HS-27A (cell line): ENCODE measurements around the gene RASSF10.
"Not testable (repeated sequence)": the region's sequence is repeated elsewhere in the genome, so short reads cannot be mapped to it uniquely, and the experiment has no call there.

Source experiments
- DNase-seq: peaks from one replicate; pipeline ENCODE4 v3.0.0-alpha.2; 2012; ENCODE audit warnings: low read depth, missing footprints

Gene RASSF10

GRCh38 chr11:13026722-13027121 lies 17.6 kb downstream of the RASSF10 start:
- DNase-seq, result no peak

- DNase-seq, result no peak
These were observed 19.2 kb downstream of the RASSF10 start for GRCh38 chr11:13028322-13028721.

- no peak for DNase-seq
These were observed 20.8 kb downstream of the RASSF10 start for GRCh38 chr11:13029872-13030271.

GRCh38 chr11:13030857-13031256 lies 21.7 kb downstream of the RASSF10 start:
- DNase-seq, result no peak

GRCh38 chr11:13031349-13031748 lies 22.2 kb downstream of the RASSF10 start:
- DNase-seq, result no peak

- no peak for DNase-seq
These were observed 24.8 kb downstream of the RASSF10 start for GRCh38 chr11:13033760-13034533.

GRCh38 chr11:13035711-13036110 lies 26.6 kb downstream of the RASSF10 start:
- DNase-seq, result no peak

GRCh38 chr11:13036235-13036634 lies 27.1 kb downstream of the RASSF10 start:
- no peak for DNase-seq

- no peak for DNase-seq
These were observed 29.2 kb downstream of the RASSF10 start for GRCh38 chr11:13038366-13038765.

GRCh38 chr11:13039126-13039525 lies 30.0 kb downstream of the RASSF10 start:
- no peak for DNase-seq

- no peak for DNase-seq
These were observed 31.9 kb downstream of the RASSF10 start for GRCh38 chr11:13040969-13041561.

GRCh38 chr11:13042873-13043342 lies 33.8 kb downstream of the RASSF10 start:
- DNase-seq, result no peak

- no peak for DNase-seq
These were observed 35.0 kb downstream of the RASSF10 start for GRCh38 chr11:13043912-13044628.

- DNase-seq, result not testable (repeated sequence)
These were observed 36.0 kb downstream of the RASSF10 start for GRCh38 chr11:13045089-13045488.

GRCh38 chr11:13045734-13046133 lies 36.6 kb downstream of the RASSF10 start:
- no peak for DNase-seq

GRCh38 chr11:13046637-13047570 lies 37.8 kb downstream of the RASSF10 start:
- DNase-seq, result no peak

- DNase-seq, result no peak
These were observed 38.8 kb downstream of the RASSF10 start for GRCh38 chr11:13047884-13048283.

- no peak for DNase-seq
These were observed 42.1 kb downstream of the RASSF10 start for GRCh38 chr11:13051257-13051656.

- DNase-seq, result no peak
These were observed 43.0 kb downstream of the RASSF10 start for GRCh38 chr11:13052130-13052571.

GRCh38 chr11:13053255-13053917 lies 44.3 kb downstream of the RASSF10 start:
- no peak for DNase-seq

GRCh38 chr11:13054278-13054677 lies 45.2 kb downstream of the RASSF10 start:
- no peak for DNase-seq
